T-cell (primary cell): Measurements from ENCODE around the gene TC2N. TPM values are rescaled to one million over a fixed set of nuclear protein-coding genes. Genes with fewer than 3 reads are reported as not detected.

Experiments used
- ATAC-seq, 4 experiments: fragments of 200-7000 bp in 3 of 4; fragments of 150-1000 bp in 1 of 4; cut with Tn5 transposase; replicated peaks in 1 of 4; 1 replicate in 3 of 4; 2 replicates in 1 of 4; pipeline ENCODE4 v1.10.0; 2021; ENCODE audit warnings: moderate library complexity in 3 of 4, mild to moderate bottlenecking in 2 of 4, moderate number of reproducible peaks in 1 of 4
- CTCF ChIA-PET, 2 donors: fragments of 300-600 bp; sonication (Branson Sonifier 250); formaldehyde crosslinking; loops; one replicate each; lab custom pipeline; 2022; ENCODE audit warnings: antibody characterized with exemption in 2 of 2; lab: Charles Lee
- POLR2A ChIA-PET, 2 donors: fragments of 300-600 bp; sonication (Branson Sonifier 250); formaldehyde crosslinking; loops; one replicate each; lab custom pipeline; 2022; ENCODE audit warnings: antibody characterized with exemption in 2 of 2; lab: Charles Lee
- DNase-seq, 35 experiments: peaks; one replicate each; pipeline versions ENCODE4 v3.0.0 to v3.0.0-alpha.2; 2013 to 2023
- H3K27ac ChIP-seq: one replicate; pipeline ENCODE4 v1.5.1; 2013; ENCODE audit warnings: low read length
- H3K27me3 ChIP-seq, 2 experiments: replicated peaks in 1 of 2; 1 replicate in 1 of 2; 2 replicates in 1 of 2; pipeline versions ENCODE4 v1.6.1 to v1.7.0; 2013; ENCODE audit warnings: low read length in 1 of 2, mixed read lengths in 1 of 2; ENCODE audit not compliant: control insufficient read depth in 2 of 2, insufficient read depth in 2 of 2; ENCODE audit errors: extremely low read depth in 1 of 2
- H3K36me3 ChIP-seq, 2 donors: 1 replicate in 1 of 2; 2 replicates in 1 of 2; pipeline versions ENCODE4 v1.6.1 to v1.7.0; 2013; ENCODE audit warnings: low read length in 1 of 2; ENCODE audit not compliant: control insufficient read depth in 2 of 2, insufficient read depth in 1 of 2; ENCODE audit errors: extremely low read depth in 1 of 2
- H3K4me1 ChIP-seq, 2 experiments: 1 replicate in 1 of 2; 2 replicates in 1 of 2; pipeline versions ENCODE4 v1.6.1 to v1.7.0; 2013; ENCODE audit warnings: low read length in 2 of 2, mixed read lengths in 1 of 2; ENCODE audit not compliant: insufficient read depth in 2 of 2, control insufficient read depth in 1 of 2; ENCODE audit errors: extremely low read depth in 1 of 2
- H3K4me3 ChIP-seq, 2 donors: 1 replicate in 1 of 2; 2 replicates in 1 of 2; pipeline versions ENCODE4 v1.5.1 to v1.7.0; 2013; ENCODE audit warnings: mild to moderate bottlenecking in 2 of 2, low read length in 1 of 2, moderate library complexity in 1 of 2; ENCODE audit not compliant: control insufficient read depth in 1 of 2; ENCODE audit errors: extremely low read depth in 1 of 2
- H3K9me3 ChIP-seq: 2 replicates; pipeline ENCODE4 v1.7.0; 2013
- H3K27ac Mint-ChIP-seq, 2 donors: one replicate each; pipeline ENCODE4 v1.8.0; 2020 to 2021; ENCODE audit warnings: mild to moderate bottlenecking in 2 of 2, mixed read lengths in 2 of 2
- H3K27me3 Mint-ChIP-seq, 2 donors: one replicate each; pipeline ENCODE4 v1.8.0; 2021 to 2022; ENCODE audit warnings: mixed read lengths in 2 of 2
- H3K36me3 Mint-ChIP-seq: one replicate; pipeline ENCODE4 v1.8.0; 2021; ENCODE audit warnings: mixed read lengths
- H3K4me1 Mint-ChIP-seq, 3 donors: one replicate each; pipeline ENCODE4 v1.8.0; 2020 to 2022; ENCODE audit warnings: mixed read lengths in 3 of 3, mild to moderate bottlenecking in 1 of 3
- H3K4me3 Mint-ChIP-seq, 3 donors: one replicate each; pipeline ENCODE4 v1.8.0; 2020 to 2022; ENCODE audit warnings: mild to moderate bottlenecking in 3 of 3, mixed read lengths in 3 of 3, moderate library complexity in 3 of 3
- H3K9me3 Mint-ChIP-seq, 3 donors: one replicate each; pipeline ENCODE4 v1.8.0; 2020 to 2022; ENCODE audit warnings: mixed read lengths in 3 of 3
- WGBS: methylation state at CpG from one replicate; pipeline ENCODE4 v1.1.5; 2013; ENCODE audit warnings: missing lambda C conversion rate; ENCODE audit not compliant: insufficient coverage; 5-methylcytosine and 5-hydroxymethylcytosine counted together
- total RNA-seq, 35 experiments: library from RNA in 6 of 35; stranded (reverse) in 6 of 35; fragments of 120-200 nt in 1 of 35; gene quantifications; one replicate each; pipeline versions ENCODE4 v1.2.1 to v1.2.4 and lab custom pipeline; 2013 to 2026

TC2N gene
- total RNA-seq, 5 donors from 2014 or later (not counting 1 experiment from before 2014, with no cell fraction given): 203 to 274 (median 243) TPM

DNA sequence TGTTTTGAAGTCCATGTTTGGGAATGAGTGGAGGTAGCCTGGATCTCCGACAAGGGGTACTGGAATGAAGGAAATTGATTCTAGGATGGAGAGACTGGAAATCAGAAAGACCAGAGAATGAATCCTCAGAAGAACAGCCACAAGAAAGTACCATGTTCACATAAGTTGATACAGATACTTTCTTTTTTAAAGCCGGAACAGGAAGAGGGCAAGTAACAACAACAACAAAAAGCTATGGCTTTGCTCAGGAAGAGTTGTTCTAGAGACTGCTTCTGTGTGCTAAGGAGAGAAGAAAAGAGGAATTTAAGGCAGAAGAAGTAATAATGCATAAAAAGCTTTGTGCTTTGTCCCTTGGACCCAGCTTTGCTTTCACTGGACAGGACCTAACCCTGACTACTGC lies 6.2 kb downstream of the TC2N start:
- H3K9me3 Mint-ChIP-seq: no peaks in the 10 kb centered on the region
- Histone ChIP-seq H3K4me1 (peaks cover 57 to 84% of the 10 kb centered on the region in 2 experiments), H3K36me3 (peaks cover 2 to 31% of the 10 kb centered on the region in 2 donors), H3K9me3 (no peaks in the 10 kb centered on the region), H3K27me3 (no peaks in the 10 kb centered on the region), H3K27ac (peak overlapping the region; percentile 55), H3K4me3 (peak overlapping the region; percentile 5 to 40)
- no peaks in the 10 kb centered on the region for H3K27me3 Mint-ChIP-seq
- peak overlapping the region; percentile 63 to 86 (median 69) for H3K4me3 Mint-ChIP-seq
- ATAC-seq (peak; percentile 61 to 77 (median 68)), DNase-seq (peak in 1 of 35 experiments; percentile 53)
- WGBS: no CpG with 5 or more reads among the region's 2 CpGs
- ChIA-PET POLR2A (interaction anchor here in 1 of 2 donors (0.5 kb wide), 1 partner anchor 17 kb away, joined by 3 read pairs; no protein-coding TSS in a partner anchor), CTCF (no interaction called here)
- H3K27ac Mint-ChIP-seq: peak overlapping the region; percentile 92 to 99
- H3K36me3 Mint-ChIP-seq: peaks cover 60% of the 10 kb centered on the region
- peaks cover 86 to 88% (median 88%) of the 10 kb centered on the region in 3 donors for H3K4me1 Mint-ChIP-seq

DNA sequence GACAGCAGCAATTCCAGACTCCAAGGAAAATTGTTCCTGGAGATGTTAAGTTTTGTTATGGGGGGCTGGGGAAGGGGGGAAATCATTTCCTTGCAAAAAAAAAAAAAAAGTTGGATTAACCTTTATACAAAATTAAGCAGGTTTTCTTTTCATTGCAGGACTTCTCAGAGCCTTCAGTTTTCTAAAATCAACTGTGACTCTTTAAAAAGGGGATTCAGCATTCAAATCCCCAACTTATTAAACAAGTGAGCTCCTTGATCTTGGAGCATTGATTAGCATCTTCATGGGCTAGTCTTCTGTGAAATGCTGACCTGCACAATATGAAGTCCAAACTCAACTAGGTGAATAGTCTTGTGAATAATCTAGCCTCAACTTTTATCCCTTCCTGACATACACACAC lies 7.1 kb downstream of the TC2N start:
- Histone ChIP-seq H3K9me3 (no peaks in the 10 kb centered on the region), H3K27me3 (no peaks in the 10 kb centered on the region), H3K27ac (peak overlapping the region; percentile 55), H3K4me1 (peaks cover 64 to 92% of the 10 kb centered on the region in 2 experiments), H3K36me3 (peaks cover 2 to 40% of the 10 kb centered on the region in 2 donors), H3K4me3 (no peak overlapping the region)
- H3K4me1 Mint-ChIP-seq: peaks cover 92 to 94% (median 93%) of the 10 kb centered on the region in 3 donors
- H3K27me3 Mint-ChIP-seq: no peaks in the 10 kb centered on the region
- peaks cover 65% of the 10 kb centered on the region for H3K36me3 Mint-ChIP-seq
- POLR2A ChIA-PET: interaction anchor here in 1 of 2 donors (0.6 to 0.7 kb wide), 3 partner anchors 9 to 104 kb away, joined by 3 to 7 read pairs (median 7); no protein-coding TSS in a partner anchor
- H3K27ac Mint-ChIP-seq: peak overlapping the region; percentile 92 to 99
- CTCF ChIA-PET: interaction anchor here (0.5 to 0.6 kb wide), 2 partner anchors 226 to 703 kb away, joined by 5 read pairs; no protein-coding TSS in a partner anchor
- ATAC-seq: no peak
- no peak for DNase-seq
- no peaks in the 10 kb centered on the region for H3K9me3 Mint-ChIP-seq
- H3K4me3 Mint-ChIP-seq: peak overlapping the region; percentile 7 to 86 (median 63)

DNA sequence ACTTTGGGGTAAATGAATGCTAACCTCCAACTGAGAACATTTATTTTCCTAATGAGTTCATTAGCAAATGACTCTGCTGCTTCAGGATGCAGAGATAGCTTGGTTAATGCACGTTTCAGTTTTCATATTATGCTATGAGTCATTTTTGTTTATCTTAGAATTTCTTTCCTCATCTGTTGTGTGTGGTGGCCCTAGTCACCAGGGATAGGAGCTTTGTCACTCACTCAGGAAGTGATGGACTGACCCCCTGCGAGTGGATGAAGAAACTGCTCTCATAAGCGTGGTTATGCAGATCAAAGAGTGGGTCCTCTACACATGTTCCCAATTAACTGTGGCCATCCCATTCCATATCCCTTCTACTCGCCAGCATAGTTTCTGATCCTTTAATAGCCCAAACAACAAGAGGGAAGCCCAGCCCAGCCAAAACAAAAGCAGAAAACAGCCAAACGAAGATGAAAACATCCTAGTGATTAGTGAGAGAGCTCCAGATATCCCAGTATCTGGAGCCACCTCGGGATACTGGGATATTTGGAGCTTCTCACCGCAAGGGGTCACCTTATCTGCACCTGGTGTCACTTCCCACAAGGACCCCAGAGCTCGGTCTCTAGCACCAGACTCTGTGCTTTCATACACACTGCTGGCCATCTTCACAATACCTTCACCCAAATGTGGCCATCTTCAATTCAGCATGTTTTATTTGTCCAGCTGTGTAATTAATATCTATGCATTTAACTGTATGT lies 8.6 kb downstream of the TC2N start:
- Mint-ChIP-seq H3K9me3 (no peaks in the 10 kb centered on the region), H3K4me1 (peaks cover 94 to 96% (median 95%) of the 10 kb centered on the region in 3 donors), H3K4me3 (peak overlapping the region in 2 of 3 donors; percentile 3 to 86), H3K36me3 (peaks cover 66% of the 10 kb centered on the region), H3K27me3 (no peaks in the 10 kb centered on the region), H3K27ac (peak overlapping the region; percentile 73 to 92)
- Histone ChIP-seq H3K27me3 (no peaks in the 10 kb centered on the region), H3K27ac (peak overlapping the region; percentile 43), H3K36me3 (peaks cover 2 to 52% of the 10 kb centered on the region in 2 donors), H3K4me1 (peaks cover 66 to 93% of the 10 kb centered on the region in 2 experiments), H3K9me3 (no peaks in the 10 kb centered on the region), H3K4me3 (no peak overlapping the region)
- DNase-seq: no peak
- ChIA-PET CTCF (interaction anchor here in 1 of 2 donors (0.5 to 0.7 kb wide), 3 partner anchors 9 to 152 kb away, joined by 3 to 4 read pairs (median 3); partner anchors contain the start of gene TC2N), POLR2A (interaction anchor here (0.8 to 1.0 kb wide), 2 partner anchors 9 to 21 kb away, joined by 3 to 4 read pairs; no protein-coding TSS in a partner anchor)
- 56% methylated on average over 4 of the region's 8 CpGs for WGBS
- peak in 3 of 4 experiments; percentile 39 to 43 (median 42) for ATAC-seq

DNA sequence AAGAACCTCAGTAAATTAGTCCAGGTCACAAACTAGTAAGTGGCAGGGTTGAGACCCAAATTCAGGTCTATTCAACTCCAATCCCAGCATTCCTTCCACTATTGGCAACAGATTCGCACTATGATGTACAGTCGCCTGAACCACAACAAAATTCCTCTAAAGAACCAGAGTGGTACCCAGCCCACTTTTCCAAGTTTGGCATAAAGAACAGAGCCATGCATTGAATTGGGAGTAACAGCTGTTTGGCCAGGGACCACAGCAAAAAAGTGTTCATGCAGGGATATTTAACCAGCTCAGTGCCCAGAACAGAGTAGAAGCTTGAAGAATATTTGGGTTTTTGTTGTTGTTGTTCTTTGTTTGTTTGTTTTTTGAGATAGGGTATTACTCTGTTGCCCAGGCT lies 9.7 kb downstream of the TC2N start:
- H3K27me3 Mint-ChIP-seq: no peaks in the 10 kb centered on the region
- no peak overlapping the region for H3K27ac ChIP-seq
- peak overlapping the region in 1 of 3 donors; percentile 86 for H3K4me3 Mint-ChIP-seq

DNA sequence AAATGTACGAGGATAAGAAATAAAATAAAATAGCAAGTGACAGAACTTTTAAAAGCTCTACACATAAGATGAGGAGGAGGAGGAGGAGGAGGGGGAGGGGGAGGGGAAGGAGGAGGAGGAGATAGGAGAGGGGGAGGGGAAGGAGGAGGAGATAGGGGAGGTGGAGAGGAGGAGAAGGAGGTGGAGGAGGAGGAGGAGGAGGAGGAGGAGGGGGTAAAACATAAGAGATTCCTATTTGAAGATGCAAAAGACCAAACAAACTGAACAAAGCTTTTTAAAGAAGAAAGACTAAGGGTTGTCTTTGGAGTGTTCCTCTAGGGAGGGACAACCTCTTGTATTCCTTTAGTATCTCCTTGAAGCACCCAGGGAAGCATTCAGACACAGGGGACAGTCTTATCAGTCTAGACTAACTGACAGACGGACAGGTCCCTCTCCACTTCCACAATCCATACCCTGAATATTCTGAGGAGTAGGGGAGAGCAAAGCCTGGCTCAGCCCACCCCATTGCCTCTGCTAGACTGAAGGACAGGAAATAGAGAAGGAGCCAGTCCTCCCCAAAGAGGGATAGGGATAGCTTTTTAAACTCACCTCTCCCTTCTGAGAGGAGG lies 12.9 kb downstream of the TC2N start:
- DNase-seq (no peak), ATAC-seq (no peak)
- Mint-ChIP-seq H3K27me3 (no peaks in the 10 kb centered on the region), H3K4me3 (peak overlapping the region in 1 of 3 donors; percentile 63), H3K27ac (peak overlapping the region; percentile 88 to 94), H3K36me3 (peaks cover 58% of the 10 kb centered on the region), H3K4me1 (peaks cover 80 to 87% (median 82%) of the 10 kb centered on the region in 3 donors), H3K9me3 (no peaks in the 10 kb centered on the region)
- Histone ChIP-seq H3K27me3 (no peaks in the 10 kb centered on the region), H3K4me3 (no peak overlapping the region), H3K9me3 (no peaks in the 10 kb centered on the region), H3K36me3 (peaks cover 0 to 65% of the 10 kb centered on the region in 2 donors), H3K4me1 (peaks cover 33 to 62% of the 10 kb centered on the region in 2 experiments), H3K27ac (peak overlapping the region; percentile 13)
- ChIA-PET POLR2A (interaction anchor here in 1 of 2 donors (0.6 kb wide), 1 partner anchor 11 kb away, joined by 7 read pairs; no protein-coding TSS in a partner anchor), CTCF (interaction anchor here in 1 of 2 donors (0.6 to 0.7 kb wide), 2 partner anchors 34 to 57 kb away, joined by 3 to 4 read pairs; no protein-coding TSS in a partner anchor)
- WGBS: no CpG with 5 or more reads among the region's 2 CpGs

More for the DNA sequence above, 9.7 kb downstream of the TC2N start:
- H3K27me3 ChIP-seq: no peaks in the 10 kb centered on the region
- peaks cover 91 to 96% (median 92%) of the 10 kb centered on the region in 3 donors for H3K4me1 Mint-ChIP-seq
- ChIA-PET CTCF (interaction anchor here in 1 of 2 donors (1.0 kb wide), 1 partner anchor 17 kb away, joined by 3 read pairs; no protein-coding TSS in a partner anchor), POLR2A (interaction anchor here (0.6 to 0.8 kb wide), 2 partner anchors 10 to 17 kb away, joined by 3 to 4 read pairs; no protein-coding TSS in a partner anchor)
- DNase-seq (no peak), ATAC-seq (no peak)
- WGBS: no CpG with 5 or more reads among the region's 2 CpGs
- H3K4me1 ChIP-seq: peaks cover 56 to 82% of the 10 kb centered on the region in 2 experiments
- no peaks in the 10 kb centered on the region for H3K9me3 ChIP-seq
- H3K9me3 Mint-ChIP-seq: no peaks in the 10 kb centered on the region
- H3K36me3 ChIP-seq: peaks cover 2 to 54% of the 10 kb centered on the region in 2 donors
- H3K4me3 ChIP-seq: no peak overlapping the region
- peaks cover 60% of the 10 kb centered on the region for H3K36me3 Mint-ChIP-seq
- peak overlapping the region; percentile 9 to 92 for H3K27ac Mint-ChIP-seq

DNA sequence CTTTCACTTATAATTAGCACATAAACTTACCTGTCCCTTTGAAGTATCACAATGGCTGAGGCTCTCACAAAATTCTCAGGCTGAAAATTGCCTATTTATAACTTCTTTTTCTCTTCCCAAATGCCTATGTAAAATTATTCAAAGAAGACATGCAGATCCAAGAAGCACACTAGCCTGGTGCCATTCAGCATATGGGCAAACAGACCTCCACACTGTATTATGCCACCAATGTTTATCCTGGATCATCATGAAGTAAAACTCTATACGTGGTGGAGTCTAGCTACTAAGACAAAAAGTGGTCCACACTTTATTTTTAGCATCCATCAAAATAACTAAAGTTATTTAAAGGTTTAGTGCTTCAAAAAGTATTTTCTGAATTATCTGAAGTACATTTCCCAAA lies 15.8 kb downstream of the TC2N start:
- Histone ChIP-seq H3K9me3 (no peaks in the 10 kb centered on the region), H3K4me3 (no peak overlapping the region), H3K4me1 (peaks cover 18 to 34% of the 10 kb centered on the region in 2 experiments), H3K27me3 (no peaks in the 10 kb centered on the region), H3K36me3 (peaks cover 6 to 75% of the 10 kb centered on the region in 2 donors), H3K27ac (no peak overlapping the region)
- POLR2A ChIA-PET: interaction anchor here (0.5 to 1.1 kb wide), 2 partner anchors 8 to 20 kb away, joined by 3 to 7 read pairs; no protein-coding TSS in a partner anchor
- Mint-ChIP-seq H3K9me3 (no peaks in the 10 kb centered on the region), H3K4me1 (peaks cover 67 to 84% (median 78%) of the 10 kb centered on the region in 3 donors), H3K36me3 (peaks cover 65% of the 10 kb centered on the region), H3K27me3 (no peaks in the 10 kb centered on the region), H3K27ac (peak overlapping the region; percentile 70 to 81), H3K4me3 (no peak overlapping the region)
- CTCF ChIA-PET: no interaction called here
- DNase-seq: no peak
- WGBS: no CpG with 5 or more reads among the region's 1 CpG
- ATAC-seq: no peak
